ENCODE results near the gene RYR2. TPM values are rescaled to one million over a fixed set of nuclear protein-coding genes. Genes with fewer than 3 reads are reported as not detected.

Gene RYR2
- total and polyA plus RNA-seq, 9 of the 15 experiments (the other 6 are each of a cell fraction or from before 2014, with no cell fraction given): 0.03 to 0.42 (median 0.14) TPM

DNA sequence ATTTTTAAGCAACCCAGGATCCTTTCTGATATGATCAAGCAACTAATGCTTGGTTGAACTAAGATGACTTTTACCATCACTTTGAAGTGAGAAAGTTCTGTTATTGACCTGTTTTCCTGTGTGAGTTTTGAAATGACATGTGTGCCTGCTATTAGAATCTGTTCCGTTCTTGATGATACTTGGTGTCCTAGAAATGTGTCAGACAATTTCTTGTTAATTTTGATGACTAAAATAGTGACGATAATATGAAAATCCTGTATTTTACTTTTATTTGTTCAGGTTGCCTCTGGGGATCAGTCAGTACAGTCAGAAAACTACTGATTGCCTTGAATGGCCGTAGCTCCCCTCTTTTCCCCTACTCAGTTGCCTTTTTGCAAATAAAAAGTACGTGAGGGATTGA, 228.0 kb downstream of the RYR2 start (continued):
- TF ChIP-seq ZBTB34 (CRISPR knock-in tag; IDR thresholded peaks at IDR 0.05): no peak
- no peak for TF ChIP-seq ZNF551 (CRISPR knock-in tag; IDR thresholded peaks at IDR 0.05)

GRCh38 chr1:237270353-237270752, 228.4 kb downstream of the RYR2 start:
- no peak for DNase-seq (ENCODE audit: extremely low read depth in 1 of 4, low spot score in 3 of 4)
- ATAC-seq: no peak
- Histone ChIP-seq H3K9me1 (ENCODE audit: control insufficient read depth, insufficient read depth, low read length) (no peaks in the 10 kb centered on the region), H3K27ac (ENCODE audit: extremely low read depth, low read depth, low read length) (no peak overlapping the region), H4K20me1 (replicated peaks; ENCODE audit: control insufficient read depth, insufficient read depth, low read length) (no peaks in the 10 kb centered on the region), H3K9me3 (replicated peaks; ENCODE audit: control insufficient read depth, insufficient read depth, low read depth, low read length) (no peaks in the 10 kb centered on the region), H3K4me3 (no peak overlapping the region), H3K9ac (ENCODE audit: insufficient read depth in 1 of 2, low read depth in 2 of 2, low read length in 2 of 2) (no peak overlapping the region), H2AFZ (ENCODE audit: low read depth, low read length) (no peak overlapping the region), H3K4me1 (replicated peaks in 1 of 2; ENCODE audit: control insufficient read depth in 2 of 2, insufficient read depth in 2 of 2, low read length in 2 of 2) (no peaks in the 10 kb centered on the region), H3K27me3 (ENCODE audit: control insufficient read depth in 2 of 2, insufficient read depth in 2 of 2, low read length in 2 of 2) (no peaks in the 10 kb centered on the region), H3K79me2 (ENCODE audit: control insufficient read depth, insufficient read depth, low read length) (no peaks in the 10 kb centered on the region), H3K4me2 (ENCODE audit: insufficient read depth, low read length) (no peak overlapping the region), H3K36me3 (ENCODE audit: control insufficient read depth, insufficient read depth, low read length) (no peaks in the 10 kb centered on the region)
- intact Hi-C loops (cut with micrococcal nuclease): no loop called here
- WGBS (ENCODE audit: insufficient coverage, low coverage, missing lambda C conversion rate): 3% methylated on average over 3 of the region's 3 CpGs
- in situ Hi-C loops (cut with MboI): no loop called here
- ChIA-PET CTCF (ENCODE audit: low intra/inter-chr PET ratio) (no interaction called here), POLR2A (no interaction called here)
- TF ChIP-seq GTF2F1 (IDR thresholded peaks at IDR 0.05; ENCODE audit: low read depth, low read length) (no peak), E2F4 (CRISPR knock-in tag; IDR thresholded peaks at IDR 0.05; ENCODE audit: low read depth) (no peak), SUPT5H (IDR thresholded peaks at IDR 0.05) (no peak), ZC3H8 (IDR thresholded peaks at IDR 0.05) (no peak), CCNT2 (IDR thresholded peaks at IDR 0.05; ENCODE audit: borderline replicate concordance, extremely low read depth, insufficient read length, low read depth, low read length) (no peak), CHD2 (IDR thresholded peaks at IDR 0.05; ENCODE audit: low read depth, low read length) (no peak), ATF1 (CRISPR knock-in tag; IDR thresholded peaks at IDR 0.05) (no peak), ATF1 (tag; IDR thresholded peaks at IDR 0.05) (no peak)
- TF ChIP-seq, protein P1, sequence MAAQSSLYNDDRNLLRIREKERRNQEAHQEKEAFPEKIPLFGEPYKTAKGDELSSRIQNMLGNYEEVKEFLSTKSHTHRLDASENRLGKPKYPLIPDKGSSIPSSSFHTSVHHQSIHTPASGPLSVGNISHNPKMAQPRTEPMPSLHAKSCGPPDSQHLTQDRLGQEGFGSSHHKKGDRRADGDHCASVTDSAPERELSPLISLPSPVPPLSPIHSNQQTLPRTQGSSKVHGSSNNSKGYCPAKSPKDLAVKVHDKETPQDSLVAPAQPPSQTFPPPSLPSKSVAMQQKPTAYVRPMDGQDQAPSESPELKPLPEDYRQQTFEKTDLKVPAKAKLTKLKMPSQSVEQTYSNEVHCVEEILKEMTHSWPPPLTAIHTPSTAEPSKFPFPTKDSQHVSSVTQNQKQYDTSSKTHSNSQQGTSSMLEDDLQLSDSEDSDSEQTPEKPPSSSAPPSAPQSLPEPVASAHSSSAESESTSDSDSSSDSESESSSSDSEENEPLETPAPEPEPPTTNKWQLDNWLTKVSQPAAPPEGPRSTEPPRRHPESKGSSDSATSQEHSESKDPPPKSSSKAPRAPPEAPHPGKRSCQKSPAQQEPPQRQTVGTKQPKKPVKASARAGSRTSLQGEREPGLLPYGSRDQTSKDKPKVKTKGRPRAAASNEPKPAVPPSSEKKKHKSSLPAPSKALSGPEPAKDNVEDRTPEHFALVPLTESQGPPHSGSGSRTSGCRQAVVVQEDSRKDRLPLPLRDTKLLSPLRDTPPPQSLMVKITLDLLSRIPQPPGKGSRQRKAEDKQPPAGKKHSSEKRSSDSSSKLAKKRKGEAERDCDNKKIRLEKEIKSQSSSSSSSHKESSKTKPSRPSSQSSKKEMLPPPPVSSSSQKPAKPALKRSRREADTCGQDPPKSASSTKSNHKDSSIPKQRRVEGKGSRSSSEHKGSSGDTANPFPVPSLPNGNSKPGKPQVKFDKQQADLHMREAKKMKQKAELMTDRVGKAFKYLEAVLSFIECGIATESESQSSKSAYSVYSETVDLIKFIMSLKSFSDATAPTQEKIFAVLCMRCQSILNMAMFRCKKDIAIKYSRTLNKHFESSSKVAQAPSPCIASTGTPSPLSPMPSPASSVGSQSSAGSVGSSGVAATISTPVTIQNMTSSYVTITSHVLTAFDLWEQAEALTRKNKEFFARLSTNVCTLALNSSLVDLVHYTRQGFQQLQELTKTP (IDR thresholded peaks at IDR 0.05; ENCODE audit: low read depth in 1 of 2, partially characterized antibody in 2 of 2): no peak
- TF ChIP-seq, protein P2, sequence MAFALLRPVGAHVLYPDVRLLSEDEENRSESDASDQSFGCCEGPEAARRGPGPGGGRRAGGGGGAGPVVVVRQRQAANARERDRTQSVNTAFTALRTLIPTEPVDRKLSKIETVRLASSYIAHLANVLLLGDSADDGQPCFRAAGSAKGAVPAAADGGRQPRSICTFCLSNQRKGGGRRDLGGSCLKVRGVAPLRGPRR (CRISPR knock-in tag; IDR thresholded peaks at IDR 0.05): no peak
- FAIRE-seq: no peak
- no TSS peak for BruUV-seq (replicated peaks)
